T-helper 2 cell treated with Interferon-gamma antibody and Interleukin-4, amounts not matched to agents 100 ng/mL and 5 ng/mL, for 36 hours (primary cell): Measurements from ENCODE around the gene MED20. TPM values are rescaled to one million over a fixed set of nuclear protein-coding genes. Genes with fewer than 3 reads are reported as not detected.
"Not testable (repeated sequence)": the region's sequence is repeated elsewhere in the genome, so short reads cannot be mapped to it uniquely, and the experiment has no call there.

Experiments used
- intact Hi-C: fragments of 100-400 bp; cut with micrococcal nuclease; formaldehyde crosslinking; loops from one replicate; pipeline ENCODE4 v1.15.1; 2023
- total RNA-seq: library from RNA; stranded (reverse); gene quantifications from 2 replicates; pipeline ENCODE4 v1.2.3, GENCODE V29; 2022

Gene MED20, protein sequence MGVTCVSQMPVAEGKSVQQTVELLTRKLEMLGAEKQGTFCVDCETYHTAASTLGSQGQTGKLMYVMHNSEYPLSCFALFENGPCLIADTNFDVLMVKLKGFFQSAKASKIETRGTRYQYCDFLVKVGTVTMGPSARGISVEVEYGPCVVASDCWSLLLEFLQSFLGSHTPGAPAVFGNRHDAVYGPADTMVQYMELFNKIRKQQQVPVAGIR
- total RNA-seq: 19.4 and 24.1 TPM in 2 replicates

GRCh38 chr6:41920921-41921711 is at the start of gene MED20, which contains the start of gene BYSL:
Gene MED20 (minus strand): TSS chr6:41921139. CDS start chr6:41921018, 121 bp downstream.
Gene BYSL (plus strand): TSS chr6:41921499. CDS start chr6:41921563, 64 bp downstream.
- intact Hi-C loops: loop anchor here (1.0 kb wide), 7 partner anchors 15 to 296 kb away; partner anchors contain the start of genes CCND3, MRPS10, TOMM6 and USP49

- intact Hi-C loops: no loop called here
Observed at GRCh38 chr6:41970436-41970846, 49.5 kb upstream of the MED20 start.

GRCh38 chr6:41967312-41968287 is 46.7 kb upstream of the MED20 start:
- intact Hi-C loops: no loop called here

GRCh38 chr6:41966961-41967311 is 46.0 kb upstream of the MED20 start:
- intact Hi-C loops: no loop called here

DNA sequence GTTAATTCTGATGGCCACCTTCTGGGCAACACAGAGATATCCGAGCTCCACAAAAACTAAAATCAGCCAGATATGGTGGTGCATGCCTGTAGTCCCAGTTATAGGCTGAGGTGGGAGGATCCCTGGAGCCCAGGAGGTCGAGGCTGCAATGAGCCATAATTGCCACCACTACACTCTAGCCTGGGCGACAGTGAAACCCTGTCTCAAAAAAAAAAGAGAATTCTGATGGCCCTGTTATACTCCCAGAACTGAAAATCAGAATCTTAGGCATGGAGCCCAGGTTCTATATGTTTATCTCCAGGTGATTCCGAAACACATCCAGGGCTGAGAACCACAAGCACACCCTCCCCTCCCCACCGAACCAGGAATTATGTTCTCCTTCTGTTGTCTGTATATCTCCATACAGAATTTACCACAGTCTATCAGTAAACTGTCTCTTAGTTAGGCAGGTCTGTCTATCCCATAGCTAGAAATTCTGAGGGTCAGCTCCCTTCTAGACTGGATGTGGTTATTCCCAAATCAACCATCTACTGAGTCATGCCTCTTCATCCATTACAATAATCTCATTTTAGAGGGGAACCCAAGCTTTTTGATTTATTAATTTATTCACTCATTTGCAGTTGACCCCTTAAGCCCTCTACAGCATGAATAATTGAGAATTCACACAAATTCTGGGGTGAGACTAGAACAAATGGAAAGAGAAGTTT is 45.4 kb upstream of the MED20 start:
- intact Hi-C loops: no loop called here

GRCh38 chr6:41965429-41966213 is 44.7 kb upstream of the MED20 start:
- intact Hi-C loops: no loop called here

DNA sequence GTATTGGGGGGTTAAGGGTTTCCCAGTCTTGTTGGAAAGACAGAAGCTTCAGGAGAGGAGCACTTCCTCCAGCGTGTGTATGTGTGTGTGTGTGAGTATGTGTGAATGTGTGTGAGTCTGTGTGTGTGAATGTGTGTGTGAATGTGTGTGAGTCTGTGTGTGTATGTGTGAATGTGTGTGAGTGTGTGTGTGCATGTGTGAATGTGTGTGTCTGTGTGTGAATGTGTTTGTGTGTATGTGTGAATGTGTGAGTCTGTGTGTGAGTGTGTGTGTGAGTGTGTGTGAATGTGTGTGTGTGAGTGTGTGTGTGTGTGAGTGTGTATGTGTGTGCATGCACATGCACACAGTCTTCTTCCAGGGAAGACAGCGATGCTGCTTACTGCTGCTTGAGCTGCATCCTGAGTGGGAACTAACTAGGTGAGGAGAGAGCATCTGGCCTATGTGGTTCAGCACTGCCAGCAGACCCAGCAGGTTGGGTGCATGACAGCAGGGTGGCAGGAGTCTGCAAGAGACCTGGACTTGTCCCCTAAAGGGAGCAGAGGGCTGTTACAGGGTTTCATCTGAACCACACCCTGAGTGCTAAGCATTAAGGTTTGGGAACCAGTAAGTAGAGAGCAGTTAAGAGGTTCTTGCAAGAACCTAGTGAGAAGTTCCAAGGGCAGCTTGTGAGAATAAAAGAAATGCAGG is 43.4 kb upstream of the MED20 start:
- intact Hi-C loops: no loop called here

DNA sequence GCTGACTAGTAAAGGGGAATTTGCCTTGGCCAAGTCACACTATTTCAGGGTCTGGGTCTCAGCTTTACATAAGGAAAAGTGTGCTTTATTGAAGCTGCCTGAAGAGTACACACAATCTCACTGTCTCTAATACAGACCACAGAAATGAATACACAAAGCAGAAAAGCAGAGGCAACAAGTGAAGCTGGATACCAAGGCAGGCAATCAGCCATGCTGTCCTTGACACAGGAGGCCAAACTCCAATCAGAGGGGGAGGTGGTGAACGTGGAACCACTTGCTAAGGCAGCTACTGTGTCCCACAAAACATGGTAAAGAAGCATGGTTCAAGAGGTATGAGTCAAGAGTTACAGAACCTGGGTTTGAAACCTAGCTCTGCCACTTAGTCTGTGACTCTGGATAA is 42.4 kb upstream of the MED20 start:
- intact Hi-C loops: no loop called here

- intact Hi-C loops: no loop called here
Observed at GRCh38 chr6:41960028-41960427, 39.1 kb upstream of the MED20 start.

DNA sequence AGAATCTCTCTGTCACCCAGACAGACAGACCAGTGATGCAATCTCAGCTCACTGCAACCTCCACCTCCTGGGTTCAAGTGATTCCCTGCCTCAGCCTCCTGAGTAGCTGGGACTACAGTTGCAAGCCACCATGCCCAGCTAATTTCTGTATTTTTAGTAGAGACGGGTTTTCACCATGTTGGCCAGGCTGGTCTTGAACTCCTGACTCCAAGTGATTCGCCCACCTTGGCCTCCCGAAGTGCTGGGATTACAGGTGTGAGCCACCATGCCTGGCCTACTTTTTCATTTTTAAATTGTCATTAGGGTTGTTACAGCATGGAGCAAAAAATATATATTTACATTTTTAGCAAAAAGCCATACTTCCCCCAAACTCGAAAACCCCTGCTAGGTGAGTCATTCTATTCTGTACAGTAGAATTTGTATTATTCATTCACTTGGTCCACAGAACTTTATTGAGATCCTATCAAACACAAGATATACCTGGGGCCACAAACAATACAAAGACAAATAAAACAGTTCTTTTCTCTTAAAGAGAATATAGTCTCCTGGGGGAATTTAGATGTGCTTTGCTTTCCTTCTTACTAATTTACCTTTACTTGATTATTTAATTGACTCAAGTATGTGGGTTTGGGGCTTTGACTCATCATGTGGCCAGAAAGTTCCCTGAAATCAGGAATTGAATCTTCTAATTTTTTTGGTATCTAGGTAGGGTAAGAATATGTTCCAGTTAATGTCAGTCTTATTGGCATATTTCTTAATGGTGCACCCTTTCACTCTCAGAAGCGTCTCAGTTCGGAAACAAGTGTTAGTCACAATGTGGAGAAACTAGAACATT is 37.3 kb upstream of the MED20 start:
- intact Hi-C loops: no loop called here

DNA sequence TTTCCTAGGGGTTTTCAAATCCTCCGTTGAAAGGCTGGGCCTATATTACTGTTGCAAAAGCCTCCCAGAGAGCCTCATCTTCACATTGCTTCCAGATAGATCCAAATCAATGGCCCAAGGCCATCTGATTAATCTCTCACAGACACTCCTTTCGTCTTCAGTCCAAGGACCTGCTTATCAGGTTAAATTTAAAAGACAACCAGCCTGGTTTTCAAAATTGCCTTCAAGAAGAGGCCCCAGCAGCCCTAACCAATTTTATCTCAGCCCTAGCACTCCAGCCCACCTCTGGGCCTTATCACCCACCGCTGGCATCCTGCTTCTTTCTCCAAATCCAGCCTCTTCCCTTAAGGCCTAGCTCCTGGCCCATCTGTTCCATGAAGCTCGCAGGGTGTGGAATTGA is 36.2 kb upstream of the MED20 start:
- intact Hi-C loops: no loop called here

DNA sequence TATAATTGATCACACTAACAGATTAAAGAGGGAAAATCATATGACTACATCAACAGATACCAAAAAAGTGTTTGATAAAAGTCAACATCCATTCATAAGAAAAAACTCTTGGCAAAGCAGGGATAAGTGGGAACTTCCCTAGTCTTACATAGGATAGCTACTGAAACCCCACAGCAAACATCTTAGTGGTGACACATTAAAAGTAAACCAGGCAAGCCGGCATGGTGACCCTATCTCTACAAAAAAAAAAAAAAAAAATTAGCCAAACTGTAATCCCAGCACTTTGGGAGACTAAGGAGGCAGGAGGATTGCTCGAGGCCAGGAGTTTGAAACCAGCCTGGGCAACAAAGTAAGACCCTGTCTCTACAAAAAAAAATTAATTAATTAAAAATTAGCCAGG is 34.5 kb upstream of the MED20 start:
- intact Hi-C loops: no loop called here

GRCh38 chr6:41954668-41955067 is 33.7 kb upstream of the MED20 start:
- intact Hi-C loops: no loop called here

GRCh38 chr6:41947581-41948220 is 26.8 kb upstream of the MED20 start:
- intact Hi-C loops: no loop called here

- intact Hi-C loops: no loop called here
Observed at GRCh38 chr6:41943456-41943855, 22.5 kb upstream of the MED20 start.

- intact Hi-C loops: not testable (repeated sequence)
Observed at GRCh38 chr6:41942882-41943281, 21.9 kb upstream of the MED20 start.

DNA sequence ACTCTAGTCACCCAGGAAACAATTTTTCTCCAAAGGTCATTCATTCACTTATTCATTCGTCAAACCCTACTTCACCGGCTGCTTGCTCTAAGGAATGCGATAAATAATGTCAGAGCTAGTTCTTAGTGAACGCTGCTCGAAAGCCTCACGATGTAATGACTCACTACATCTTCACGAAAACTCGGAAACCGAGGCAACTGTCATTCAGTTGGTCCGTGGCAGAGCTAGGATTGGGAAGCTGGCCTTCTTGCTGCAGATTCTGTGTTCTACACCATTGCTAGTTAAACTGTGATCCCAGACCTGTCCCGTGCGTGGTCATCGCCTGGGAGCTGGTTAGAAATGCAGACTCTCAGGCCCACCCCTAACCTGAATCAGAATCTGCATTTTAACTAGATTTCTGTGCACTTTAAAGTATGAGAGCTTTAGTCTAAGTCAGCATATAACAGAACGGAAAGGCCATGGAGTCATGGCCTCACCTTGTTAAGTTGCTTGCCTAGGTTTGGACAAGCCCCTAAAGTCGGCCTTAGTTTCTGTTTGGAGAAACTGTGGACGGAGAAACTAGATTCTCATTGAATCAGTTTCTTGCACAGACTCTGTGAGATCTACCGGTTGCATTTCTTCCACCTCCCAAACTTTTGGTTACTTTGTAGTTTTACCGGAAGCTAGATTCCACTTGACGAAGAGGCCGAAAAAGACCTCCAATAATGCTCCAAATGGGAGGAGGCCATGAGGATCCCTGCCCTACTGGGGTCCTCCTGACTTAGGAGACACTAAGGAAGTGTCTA is 21.3 kb upstream of the MED20 start:
- intact Hi-C loops: no loop called here
